Brain microvascular endothelial cell (primary cell): ENCODE data around the gene HELZ.

Source experiments
- DNase-seq: peaks from one replicate; pipeline ENCODE4 v3.0.0-alpha.2; 2020
- H3K27ac ChIP-seq: fragments of 250-450 bp; sonication (Bioruptor Pico); 2 replicates; pipeline ENCODE4 v1.5.1; 2020; ENCODE audit warnings: mild to moderate bottlenecking, moderate library complexity
- H3K27me3 ChIP-seq: fragments of 250-450 bp; sonication (Bioruptor Pico); replicated peaks from 2 replicates; pipeline ENCODE4 v1.5.1; 2020; ENCODE audit warnings: mild to moderate bottlenecking
- H3K36me3 ChIP-seq: fragments of 250-450 bp; sonication (Bioruptor Pico); replicated peaks from 2 replicates; pipeline ENCODE4 v1.5.1; 2020; ENCODE audit warnings: mild to moderate bottlenecking
- H3K4me3 ChIP-seq: 2 replicates; pipeline ENCODE4 v1.5.1; 2011; ENCODE audit warnings: low read depth, mild to moderate bottlenecking, control low read depth, low read length, moderate library complexity
- in situ Hi-C: cut with HindIII; loops from 2 replicates; pipeline ENCODE4 v1.10.0; 2017; ENCODE audit warnings: low sequenced_read_pairs, low pct_ligation_motif_present
- TF ChIP-seq, protein P1 (sequence below): IDR thresholded peaks from 2 replicates; pipeline ENCODE4 v1.5.1; 2011; ENCODE audit warnings: low read depth, mild to moderate bottlenecking, moderate library complexity, low read length, control low read depth, inconsistent platforms; ENCODE audit errors: missing control alignments

HELZ gene

DNA sequence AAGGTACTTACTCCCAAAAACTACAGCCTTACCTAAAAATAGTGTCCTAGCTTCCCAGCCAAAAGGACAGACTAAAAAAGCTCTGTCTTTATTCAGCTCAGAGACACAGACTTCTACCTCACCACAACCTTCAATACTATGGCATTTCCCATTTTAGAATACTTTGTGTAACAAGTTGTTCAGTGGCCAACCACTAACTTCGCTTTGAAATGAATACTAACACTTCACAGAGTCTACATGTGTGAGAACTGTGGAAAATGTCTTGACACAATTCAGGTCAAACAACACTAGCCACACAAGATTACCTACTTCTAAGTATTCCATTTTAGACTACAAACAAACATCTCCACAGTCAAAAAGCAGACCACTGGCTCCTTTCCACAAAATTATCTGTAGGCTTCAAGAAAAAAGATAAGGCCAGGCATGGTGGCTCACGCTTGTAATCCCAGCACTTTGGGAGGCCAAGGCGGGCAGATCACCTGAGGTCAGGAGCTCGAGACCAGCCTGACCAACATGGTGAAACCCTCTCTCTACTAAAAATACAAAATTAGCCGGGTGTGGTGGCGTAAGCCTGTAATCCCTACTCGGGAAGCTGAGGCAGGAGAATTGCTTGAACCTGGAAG is 3.2 kb downstream of the HELZ start:
- H3K4me3 ChIP-seq: no peak overlapping the region
- in situ Hi-C loops: no loop called here
- no peak for DNase-seq
- H3K27me3 ChIP-seq: no peaks in the 10 kb centered on the region
- peaks cover 17% of the 10 kb centered on the region for H3K36me3 ChIP-seq
- TF ChIP-seq, protein P1, sequence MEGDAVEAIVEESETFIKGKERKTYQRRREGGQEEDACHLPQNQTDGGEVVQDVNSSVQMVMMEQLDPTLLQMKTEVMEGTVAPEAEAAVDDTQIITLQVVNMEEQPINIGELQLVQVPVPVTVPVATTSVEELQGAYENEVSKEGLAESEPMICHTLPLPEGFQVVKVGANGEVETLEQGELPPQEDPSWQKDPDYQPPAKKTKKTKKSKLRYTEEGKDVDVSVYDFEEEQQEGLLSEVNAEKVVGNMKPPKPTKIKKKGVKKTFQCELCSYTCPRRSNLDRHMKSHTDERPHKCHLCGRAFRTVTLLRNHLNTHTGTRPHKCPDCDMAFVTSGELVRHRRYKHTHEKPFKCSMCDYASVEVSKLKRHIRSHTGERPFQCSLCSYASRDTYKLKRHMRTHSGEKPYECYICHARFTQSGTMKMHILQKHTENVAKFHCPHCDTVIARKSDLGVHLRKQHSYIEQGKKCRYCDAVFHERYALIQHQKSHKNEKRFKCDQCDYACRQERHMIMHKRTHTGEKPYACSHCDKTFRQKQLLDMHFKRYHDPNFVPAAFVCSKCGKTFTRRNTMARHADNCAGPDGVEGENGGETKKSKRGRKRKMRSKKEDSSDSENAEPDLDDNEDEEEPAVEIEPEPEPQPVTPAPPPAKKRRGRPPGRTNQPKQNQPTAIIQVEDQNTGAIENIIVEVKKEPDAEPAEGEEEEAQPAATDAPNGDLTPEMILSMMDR: no peak
- H3K27ac ChIP-seq: no peak overlapping the region

DNA sequence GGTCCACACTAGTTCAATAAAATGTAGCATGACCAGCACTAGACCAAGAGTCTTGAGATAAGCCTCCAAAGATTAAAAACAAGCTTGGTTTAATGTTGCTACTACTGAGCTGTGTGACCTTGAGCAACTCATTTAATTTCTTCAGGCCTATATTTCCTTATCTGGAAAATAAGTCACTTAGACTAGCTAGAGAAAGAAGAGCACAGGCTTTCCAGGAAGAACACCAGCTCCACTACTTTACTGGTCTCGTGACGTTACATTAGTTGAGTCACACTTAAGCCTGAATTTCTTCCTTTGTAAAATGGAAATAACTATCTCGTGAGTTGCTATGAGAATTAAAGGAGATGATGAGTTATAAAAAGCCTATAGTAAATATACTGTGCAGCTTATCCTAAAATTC is 5.4 kb downstream of the HELZ start:
- H3K4me3 ChIP-seq: no peak overlapping the region
- H3K36me3 ChIP-seq: peaks cover 22% of the 10 kb centered on the region
- H3K27ac ChIP-seq: peak overlapping the region; percentile 47
- TF ChIP-seq, protein P1: no peak
- no peaks in the 10 kb centered on the region for H3K27me3 ChIP-seq
- in situ Hi-C loops: no loop called here
- DNase-seq: peak; percentile 34

DNA sequence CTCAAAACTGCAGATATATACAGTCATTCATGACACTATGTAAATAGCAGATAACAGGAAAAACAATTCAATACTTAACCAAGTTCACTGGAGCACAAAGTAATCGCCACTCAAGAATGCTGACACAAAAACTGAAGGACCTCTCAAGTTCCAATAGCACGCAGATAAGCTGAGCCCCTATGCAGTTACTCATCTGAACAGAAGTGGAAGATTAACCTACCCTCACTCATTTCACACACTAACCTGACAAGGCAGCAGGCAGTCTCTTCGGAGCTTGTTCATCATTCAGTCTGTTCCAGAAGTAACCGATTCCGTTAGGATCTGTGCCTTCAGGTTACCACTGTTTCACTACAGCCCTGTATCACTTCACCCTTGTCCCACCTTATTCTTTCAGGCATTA is 6.0 kb downstream of the HELZ start:
- in situ Hi-C loops: no loop called here
- no peak for DNase-seq
- Histone ChIP-seq H3K27me3 (no peaks in the 10 kb centered on the region), H3K27ac (peak overlapping the region; percentile 47), H3K36me3 (peaks cover 22% of the 10 kb centered on the region), H3K4me3 (no peak overlapping the region)
- TF ChIP-seq, protein P1: no peak

DNA sequence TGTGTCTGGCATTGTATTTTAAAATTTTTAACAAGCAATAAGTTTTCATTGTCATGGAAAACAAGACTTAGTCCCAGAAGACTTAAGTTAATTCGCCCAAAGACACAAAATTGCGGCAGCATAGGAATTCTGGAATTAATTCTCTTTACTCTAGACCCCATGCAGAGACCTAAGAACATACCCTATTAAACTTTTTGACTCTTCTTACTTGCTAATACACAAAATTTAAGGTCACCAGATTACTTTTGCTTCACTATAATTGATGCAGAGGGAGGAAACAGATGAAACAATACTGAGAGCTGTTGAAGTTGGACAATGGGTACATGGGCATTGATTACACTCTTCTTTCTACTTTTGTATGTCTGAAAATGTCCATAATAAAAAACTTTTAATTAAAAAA is 12.6 kb downstream of the HELZ start:
- TF ChIP-seq, protein P1: no peak
- Histone ChIP-seq H3K27ac (no peak overlapping the region), H3K27me3 (no peaks in the 10 kb centered on the region), H3K4me3 (no peak overlapping the region), H3K36me3 (peaks cover 15% of the 10 kb centered on the region)
- DNase-seq: no peak
- in situ Hi-C loops: no loop called here

- DNase-seq: no peak
- TF ChIP-seq, protein P1: no peak
- Histone ChIP-seq H3K4me3 (no peak overlapping the region), H3K27ac (no peak overlapping the region), H3K36me3 (peaks cover 4% of the 10 kb centered on the region), H3K27me3 (no peaks in the 10 kb centered on the region)
- in situ Hi-C loops: no loop called here
Measured at GRCh38 chr17:67229109-67229955, 15.7 kb downstream of the HELZ start.

GRCh38 chr17:67227488-67227887 is 17.5 kb downstream of the HELZ start:
- in situ Hi-C loops: no loop called here
- Histone ChIP-seq H3K36me3 (no peaks in the 10 kb centered on the region), H3K27me3 (no peaks in the 10 kb centered on the region), H3K4me3 (no peak overlapping the region), H3K27ac (no peak overlapping the region)
- TF ChIP-seq, protein P1: no peak
- no peak for DNase-seq
